Skeletal muscle tissue (tissue), 4 donors: ENCODE measurements around the gene CBFA2T3. TPM values are rescaled to one million over a fixed set of nuclear protein-coding genes. Genes with fewer than 3 reads are reported as not detected.

Source experiments
- H3K27ac ChIP-seq: one replicate; pipeline ENCODE4 v1.7.0; 2013; ENCODE audit warnings: mild to moderate bottlenecking, low read depth, low read length, inconsistent platforms
- H3K27me3 ChIP-seq, 3 donors: one replicate each; pipeline ENCODE4 v1.7.0; 2013; ENCODE audit warnings: low read length in 3 of 3; ENCODE audit not compliant: control insufficient read depth in 3 of 3, insufficient read depth in 3 of 3
- H3K36me3 ChIP-seq, 3 donors: one replicate each; pipeline ENCODE4 v1.7.0; 2013; ENCODE audit warnings: low read length in 3 of 3; ENCODE audit not compliant: control insufficient read depth in 3 of 3, insufficient read depth in 3 of 3
- H3K4me1 ChIP-seq, 3 donors: one replicate each; pipeline ENCODE4 v1.7.0; 2013; ENCODE audit warnings: low read length in 3 of 3, mild to moderate bottlenecking in 3 of 3; ENCODE audit not compliant: control insufficient read depth in 3 of 3, insufficient read depth in 3 of 3
- H3K4me3 ChIP-seq, 3 donors: one replicate each; pipeline ENCODE4 v1.7.0; 2013; ENCODE audit warnings: low read length in 3 of 3
- H3K9ac ChIP-seq, 3 donors: one replicate each; pipeline ENCODE4 v1.7.0; 2013; ENCODE audit warnings: low read length in 3 of 3, mild to moderate bottlenecking in 3 of 3, moderate library complexity in 2 of 3, low read depth in 1 of 3
- H3K9me3 ChIP-seq, 3 donors: one replicate each; pipeline ENCODE4 v1.7.0; 2013; ENCODE audit warnings: low read length in 3 of 3; ENCODE audit not compliant: control insufficient read depth in 3 of 3
- total RNA-seq: library from RNA; depleted of rRNA; stranded (reverse); fragments of >200 nt; gene quantifications from one replicate; pipeline ENCODE4 v1.2.3, GENCODE V29; 2014
- donor health status: Osteomylitis.

The CBFA2T3 gene
- total RNA-seq: 2.1 TPM

GRCh38 chr16:88977018-88977811 is at the start of gene CBFA2T3:
CBFA2T3 (minus strand) TSS chr16:88977207; CDS start chr16:88976807, 400 bp downstream.
- H3K4me1 ChIP-seq: peaks cover 0 to 8% (median 6%) of the 10 kb centered on the region in 3 donors
- no peak within 1 kb of the TSS for H3K4me3 ChIP-seq
- H3K9me3 ChIP-seq: no peaks in the 10 kb centered on the region
- H3K27ac ChIP-seq: no peak within 1 kb of the TSS
- H3K36me3 ChIP-seq: no peaks in the 10 kb centered on the region
- no peak within 1 kb of the TSS for H3K9ac ChIP-seq
- H3K27me3 ChIP-seq: peaks cover 19 to 59% (median 51%) of the 10 kb centered on the region in 3 donors

- Histone ChIP-seq H3K27me3 (peaks cover 31 to 42% (median 31%) of the 10 kb centered on the region in 3 donors), H3K27ac (no peak overlapping the region), H3K4me3 (no peak overlapping the region), H3K9ac (no peak overlapping the region), H3K36me3 (no peaks in the 10 kb centered on the region), H3K9me3 (peaks cover 0 to 4% (median 3%) of the 10 kb centered on the region in 3 donors), H3K4me1 (no peaks in the 10 kb centered on the region)
Observed at GRCh38 chr16:89026121-89026612, 49.2 kb upstream of the CBFA2T3 start.

GRCh38 chr16:89025636-89026035 is 48.6 kb upstream of the CBFA2T3 start:
- H3K4me3 ChIP-seq: no peak overlapping the region
- H3K27ac ChIP-seq: no peak overlapping the region
- peaks cover 33 to 40% (median 35%) of the 10 kb centered on the region in 3 donors for H3K27me3 ChIP-seq
- H3K36me3 ChIP-seq: no peaks in the 10 kb centered on the region
- H3K9ac ChIP-seq: no peak overlapping the region
- no peaks in the 10 kb centered on the region for H3K4me1 ChIP-seq
- H3K9me3 ChIP-seq: peaks cover 0 to 4% (median 3%) of the 10 kb centered on the region in 3 donors

- Histone ChIP-seq H3K4me3 (no peak overlapping the region), H3K4me1 (no peaks in the 10 kb centered on the region), H3K27ac (no peak overlapping the region), H3K9me3 (peaks cover 0 to 4% (median 3%) of the 10 kb centered on the region in 3 donors), H3K36me3 (no peaks in the 10 kb centered on the region), H3K27me3 (peaks cover 40 to 48% (median 40%) of the 10 kb centered on the region in 3 donors), H3K9ac (no peak overlapping the region)
Observed at GRCh38 chr16:89024546-89025060, 47.6 kb upstream of the CBFA2T3 start.

GRCh38 chr16:89023621-89024511 is 46.9 kb upstream of the CBFA2T3 start:
- H3K4me3 ChIP-seq: no peak overlapping the region
- peaks cover 43 to 50% (median 45%) of the 10 kb centered on the region in 3 donors for H3K27me3 ChIP-seq
- H3K9me3 ChIP-seq: peaks cover 0 to 4% (median 3%) of the 10 kb centered on the region in 3 donors
- no peaks in the 10 kb centered on the region for H3K4me1 ChIP-seq
- H3K36me3 ChIP-seq: no peaks in the 10 kb centered on the region
- H3K9ac ChIP-seq: no peak overlapping the region
- H3K27ac ChIP-seq: no peak overlapping the region

GRCh38 chr16:89023151-89023551 is 46.1 kb upstream of the CBFA2T3 start:
- Histone ChIP-seq H3K27me3 (peaks cover 47 to 53% (median 53%) of the 10 kb centered on the region in 3 donors), H3K27ac (no peak overlapping the region), H3K9me3 (peaks cover 0 to 4% (median 3%) of the 10 kb centered on the region in 3 donors), H3K4me1 (no peaks in the 10 kb centered on the region), H3K9ac (no peak overlapping the region), H3K36me3 (no peaks in the 10 kb centered on the region), H3K4me3 (no peak overlapping the region)

GRCh38 chr16:89022051-89022836 is 45.2 kb upstream of the CBFA2T3 start:
- Histone ChIP-seq H3K27ac (no peak overlapping the region), H3K9ac (no peak overlapping the region), H3K9me3 (peaks cover 0 to 4% (median 3%) of the 10 kb centered on the region in 3 donors), H3K36me3 (no peaks in the 10 kb centered on the region), H3K27me3 (peaks cover 48 to 55% (median 54%) of the 10 kb centered on the region in 3 donors), H3K4me1 (no peaks in the 10 kb centered on the region), H3K4me3 (no peak overlapping the region)

GRCh38 chr16:89020925-89021595 is 44.1 kb upstream of the CBFA2T3 start:
- Histone ChIP-seq H3K9ac (no peak overlapping the region), H3K36me3 (no peaks in the 10 kb centered on the region), H3K27ac (no peak overlapping the region), H3K9me3 (no peaks in the 10 kb centered on the region), H3K4me3 (no peak overlapping the region), H3K4me1 (no peaks in the 10 kb centered on the region), H3K27me3 (peaks cover 48 to 60% (median 60%) of the 10 kb centered on the region in 3 donors)
